Heart left ventricle (tissue), 16 donors: ENCODE data around the gene GLRA2. TPM values are rescaled to one million over a fixed set of nuclear protein-coding genes. Genes with fewer than 3 reads are reported as not detected.

ENCODE experiments used
- ATAC-seq, 4 donors: fragments of 200-7000 bp; cut with Tn5 transposase; one replicate each; pipeline ENCODE4 v1.9.1; 2020 to 2022; ENCODE audit warnings: moderate library complexity in 4 of 4, mild to moderate bottlenecking in 3 of 4, moderate number of reproducible peaks in 1 of 4
- DNase-seq, 5 donors: peaks; one replicate each; pipeline ENCODE4 v3.0.0-alpha.2; 2020
- H3K27ac ChIP-seq, 12 donors: fragments of 200-600 bp; sonication (generic) in 4 of 12; one replicate each; pipeline versions ENCODE4 v1.5.0 to v1.8.0; 2016 to 2022; ENCODE audit warnings: mild to moderate bottlenecking in 2 of 12
- H3K27me3 ChIP-seq, 9 donors: fragments of 200-600 bp; sonication (generic) in 2 of 9; one replicate each; pipeline versions ENCODE4 v1.5.1 to v1.8.0; 2016 to 2022; ENCODE audit warnings: mild to moderate bottlenecking in 3 of 9
- H3K36me3 ChIP-seq, 9 donors: fragments of 200-600 bp; sonication (generic) in 2 of 9; one replicate each; pipeline versions ENCODE4 v1.5.0 to v1.8.0; 2018 to 2022; ENCODE audit warnings: mild to moderate bottlenecking in 2 of 9
- H3K4me1 ChIP-seq, 12 donors: fragments of 200-600 bp; sonication (generic) in 4 of 12; one replicate each; pipeline versions ENCODE4 v1.5.0 to v1.8.0; 2016 to 2022; ENCODE audit warnings: mild to moderate bottlenecking in 3 of 12
- H3K4me3 ChIP-seq, 12 donors: fragments of 200-600 bp; sonication (generic) in 4 of 12; one replicate each; pipeline versions ENCODE4 v1.5.0 to v1.8.0; 2017 to 2022; ENCODE audit warnings: mild to moderate bottlenecking in 9 of 12, moderate library complexity in 4 of 12
- H3K9me3 ChIP-seq, 12 donors: fragments of 200-600 bp; sonication (generic) in 4 of 12; one replicate each; pipeline versions ENCODE4 v1.5.0 to v1.8.0; 2016 to 2022; ENCODE audit warnings: mild to moderate bottlenecking in 1 of 12
- CTCF ChIP-seq, 12 donors: fragments of 200-600 bp; sonication (generic) in 4 of 12; IDR thresholded peaks; one replicate each; pipeline versions ENCODE4 v1.5.0 to v1.8.0; 2018 to 2022; ENCODE audit warnings: antibody characterized with exemption in 12 of 12, mild to moderate bottlenecking in 5 of 12
- POLR2A ChIP-seq, 2 donors: fragments of 450-650 bp; IDR thresholded peaks; one replicate each; pipeline ENCODE4 v1.6.1; 2017; ENCODE audit warnings: antibody characterized with exemption in 2 of 2, mild to moderate bottlenecking in 2 of 2, moderate library complexity in 2 of 2
- WGBS, 4 donors: extraction: QIAGEN DNeasy Blood & Tissue Kit in 2 of 4; methylation state at CpG; one replicate each; pipeline versions ENCODE4 v1.1.5 to v1.1.7; 2013 to 2018; 5-methylcytosine and 5-hydroxymethylcytosine counted together
- intact Hi-C, 10 donors: fragments of 100-400 bp; cut with DNase I; formaldehyde crosslinking; loops; one replicate each; pipeline versions ENCODE4 v1.11.1 to v1.14.2; 2022
- polyA plus RNA-seq, 2 donors: library from polyadenylated mRNA; stranded (reverse); fragments of 200-250 nt; gene quantifications; one replicate each; pipeline ENCODE4 v1.2.3, GENCODE V29; 2013
- total RNA-seq, 9 donors: library from RNA; depleted of rRNA in 2 of 9; stranded (reverse); fragments of >200 nt in 2 of 9; fragmentation: NEBNext Ultra II Directional in 3 of 9; extraction: Animal tissue kit (Norgen Biotek cat#: 25700) in 3 of 9; gene quantifications; one replicate each; pipeline versions ENCODE4 v1.1.0 to v1.2.4, GENCODE V29; 2016 to 2023
- donor health status: ischemic (EF 13 %, LVEDD 7.1; RV severe dilation, severe dysfunction).
- donor health status: healthy with polysubstance abuse.
- donor health status: DM: no; HTN: yes; CAD: no.
- donor health status: DM: no; HTN: no; CAD: no.
- donor health status: ischemic (EF 25% LVEDD 6.9; RV normal size, moderate dysfunction).
- donor health status: ischemic (EF 25% LVEDD 5.7; RV mildly dilated, moderate dysfunction).
- donor health status: healthy.
- donor health status: DM: yes; HTN: yes; CAD: no.
- donor health status: ischemic (EF 35%, LVEDD 5.7; RV mildly dilated, moderate dysfunction).
- donor health status: nonischemic (EF 11% LVEDD 7.7; RV severe dilation, severe dysfunction).
- donor health status: DM: yes; HTN: yes; CAD: no.
- donor health status: PGD.
- donor health status: ischemic (EF 29% LVEDD 5.4; RV normal size, mild dysfunction).
- donor health status: nonischemic (EF 23%, LVEDD 6.1; RV moderate dilation, normal function).

GLRA2 gene
- total and polyA plus RNA-seq, 11 donors: not detected

- no peak for ATAC-seq
- intact Hi-C loops: no loop called here
These were observed 172.8 kb downstream of the GLRA2 start for GRCh38 chrX:14702145-14702544.

GRCh38 chrX:14712096-14712495 is 182.8 kb downstream of the GLRA2 start:
- no peak overlapping the region for H3K4me3 ChIP-seq
- WGBS, 4 donors: 76 to 89% (median 83%) methylated on average over 3 of the region's 3 CpGs
- intact Hi-C loops: no loop called here
- no peak for ATAC-seq
- DNase-seq: no peak
- H3K9me3 ChIP-seq: no peaks in the 10 kb centered on the region
- no peak for TF ChIP-seq POLR2A (IDR thresholded peaks at IDR 0.05)
- no peak for TF ChIP-seq CTCF (IDR thresholded peaks at IDR 0.05)
- H3K36me3 ChIP-seq: no peaks in the 10 kb centered on the region
- H3K27me3 ChIP-seq: no peaks in the 10 kb centered on the region
- no peaks in the 10 kb centered on the region for H3K4me1 ChIP-seq
- no peak overlapping the region for H3K27ac ChIP-seq

More at GRCh38 chrX:14702145-14702544, 172.8 kb downstream of the GLRA2 start:
- Histone ChIP-seq H3K27me3 (no peaks in the 10 kb centered on the region), H3K27ac (no peak overlapping the region), H3K4me3 (no peak overlapping the region), H3K9me3 (no peaks in the 10 kb centered on the region), H3K4me1 (no peaks in the 10 kb centered on the region), H3K36me3 (no peaks in the 10 kb centered on the region)
- no peak for TF ChIP-seq POLR2A (IDR thresholded peaks at IDR 0.05)
- TF ChIP-seq CTCF (IDR thresholded peaks at IDR 0.05): no peak
- DNase-seq: no peak

GRCh38 chrX:14717949-14718348 is 188.6 kb downstream of the GLRA2 start:
- Histone ChIP-seq H3K27ac (no peak overlapping the region), H3K4me1 (no peaks in the 10 kb centered on the region), H3K4me3 (no peak overlapping the region), H3K9me3 (no peaks in the 10 kb centered on the region), H3K27me3 (no peaks in the 10 kb centered on the region), H3K36me3 (no peaks in the 10 kb centered on the region)
- DNase-seq: no peak
- TF ChIP-seq CTCF (IDR thresholded peaks at IDR 0.05): no peak
- no peak for TF ChIP-seq POLR2A (IDR thresholded peaks at IDR 0.05)
- no peak for ATAC-seq
- 85 to 88% (median 87%) methylated on average over 3 of the region's 3 CpGs for WGBS, 4 donors
- intact Hi-C loops: no loop called here

GRCh38 chrX:14718403-14718802 is 189.1 kb downstream of the GLRA2 start:
- H3K36me3 ChIP-seq: no peaks in the 10 kb centered on the region
- intact Hi-C loops: no loop called here
- H3K27ac ChIP-seq: no peak overlapping the region
- TF ChIP-seq CTCF (IDR thresholded peaks at IDR 0.05) (no peak), POLR2A (IDR thresholded peaks at IDR 0.05) (no peak)
- WGBS, 4 donors: 56 to 82% (median 68%) methylated on average over 2 of the region's 2 CpGs
- no peaks in the 10 kb centered on the region for H3K4me1 ChIP-seq
- no peaks in the 10 kb centered on the region for H3K27me3 ChIP-seq
- no peak for DNase-seq
- ATAC-seq: no peak
- H3K4me3 ChIP-seq: no peak overlapping the region
- no peaks in the 10 kb centered on the region for H3K9me3 ChIP-seq
